ENCODE results near the gene MYL10.

MYL10 gene

GRCh38 chr7:101636822-101637623 lies 7.9 kb upstream of the MYL10 start:
- Histone ChIP-seq H3K4me3 (ENCODE audit: insufficient read length, low read depth) (no peak overlapping the region), H3K36me3 (ENCODE audit: insufficient read depth, insufficient read length, low read length) (no peaks in the 10 kb centered on the region), H3K4me1 (ENCODE audit: insufficient read depth, insufficient read length) (peaks cover 2% of the 10 kb centered on the region), H3K9ac (ENCODE audit: insufficient read length, low read depth) (no peak overlapping the region), H3K27me3 (ENCODE audit: insufficient read depth, insufficient read length) (no peaks in the 10 kb centered on the region), H3K9me3 (ENCODE audit: insufficient read depth, low read length) (peaks cover 5% of the 10 kb centered on the region; the same call in 1 of the 2 replicates)
- TF ChIP-seq ZNF274 (IDR thresholded peaks at IDR 0.05; ENCODE audit: low read depth, low read length) (no peak), SUZ12 (IDR thresholded peaks at IDR 0.05; ENCODE audit: extremely low read depth, insufficient read depth, insufficient read length) (no peak), YY1 (IDR thresholded peaks at IDR 0.05; ENCODE audit: insufficient read depth, insufficient read length) (no peak)
- DNase-seq (ENCODE audit: low read depth, low spot score), result no peak

GRCh38 chr7:101635484-101635883 lies 6.4 kb upstream of the MYL10 start:
- H3K9ac ChIP-seq (ENCODE audit: insufficient read length, low read depth), result no peak overlapping the region
- H3K9me3 ChIP-seq (ENCODE audit: insufficient read depth, low read length), result peaks cover 5% of the 10 kb centered on the region; the same call in 1 of the 2 replicates
- no peaks in the 10 kb centered on the region for H3K36me3 ChIP-seq (ENCODE audit: insufficient read depth, insufficient read length, low read length)
- H3K4me1 ChIP-seq (ENCODE audit: insufficient read depth, insufficient read length), result peaks cover 10% of the 10 kb centered on the region
- no peaks in the 10 kb centered on the region for H3K27me3 ChIP-seq (ENCODE audit: insufficient read depth, insufficient read length)
- no peak for DNase-seq (ENCODE audit: low read depth, low spot score)
- no peak for TF ChIP-seq ZNF274 (IDR thresholded peaks at IDR 0.05; ENCODE audit: low read depth, low read length)
- no peak for TF ChIP-seq YY1 (IDR thresholded peaks at IDR 0.05; ENCODE audit: insufficient read depth, insufficient read length)
- TF ChIP-seq SUZ12 (IDR thresholded peaks at IDR 0.05; ENCODE audit: extremely low read depth, insufficient read depth, insufficient read length), result no peak
- H3K4me3 ChIP-seq (ENCODE audit: insufficient read length, low read depth), result no peak overlapping the region

GRCh38 chr7:101634196-101634717 lies 5.2 kb upstream of the MYL10 start:
- Histone ChIP-seq H3K36me3 (ENCODE audit: insufficient read depth, insufficient read length, low read length) (no peaks in the 10 kb centered on the region), H3K9ac (ENCODE audit: insufficient read length, low read depth) (no peak overlapping the region), H3K27me3 (ENCODE audit: insufficient read depth, insufficient read length) (no peaks in the 10 kb centered on the region), H3K9me3 (ENCODE audit: insufficient read depth, low read length) (peaks cover 5% of the 10 kb centered on the region; the same call in 1 of the 2 replicates), H3K4me3 (ENCODE audit: insufficient read length, low read depth) (no peak overlapping the region), H3K4me1 (ENCODE audit: insufficient read depth, insufficient read length) (peaks cover 13% of the 10 kb centered on the region)
- peak; percentile 72 for DNase-seq (ENCODE audit: low read depth, low spot score)
- TF ChIP-seq ZNF274 (IDR thresholded peaks at IDR 0.05; ENCODE audit: low read depth, low read length) (no peak), SUZ12 (IDR thresholded peaks at IDR 0.05; ENCODE audit: extremely low read depth, insufficient read depth, insufficient read length) (no peak), YY1 (IDR thresholded peaks at IDR 0.05; ENCODE audit: insufficient read depth, insufficient read length) (no peak)

GRCh38 chr7:101633511-101633910 lies 4.4 kb upstream of the MYL10 start:
- H3K4me1 ChIP-seq (ENCODE audit: insufficient read depth, insufficient read length), result peaks cover 13% of the 10 kb centered on the region
- no peak overlapping the region for H3K4me3 ChIP-seq (ENCODE audit: insufficient read length, low read depth)
- H3K9me3 ChIP-seq (ENCODE audit: insufficient read depth, low read length), result peaks cover 5% of the 10 kb centered on the region; the same call in 1 of the 2 replicates
- TF ChIP-seq SUZ12 (IDR thresholded peaks at IDR 0.05; ENCODE audit: extremely low read depth, insufficient read depth, insufficient read length), result no peak
- TF ChIP-seq ZNF274 (IDR thresholded peaks at IDR 0.05; ENCODE audit: low read depth, low read length), result no peak
- no peak for TF ChIP-seq YY1 (IDR thresholded peaks at IDR 0.05; ENCODE audit: insufficient read depth, insufficient read length)
- H3K9ac ChIP-seq (ENCODE audit: insufficient read length, low read depth), result no peak overlapping the region
- no peaks in the 10 kb centered on the region for H3K27me3 ChIP-seq (ENCODE audit: insufficient read depth, insufficient read length)
- no peak for DNase-seq (ENCODE audit: low read depth, low spot score)
- H3K36me3 ChIP-seq (ENCODE audit: insufficient read depth, insufficient read length, low read length), result no peaks in the 10 kb centered on the region

- TF ChIP-seq ZNF274 (IDR thresholded peaks at IDR 0.05; ENCODE audit: low read depth, low read length), result no peak
- TF ChIP-seq SUZ12 (IDR thresholded peaks at IDR 0.05; ENCODE audit: extremely low read depth, insufficient read depth, insufficient read length), result no peak
- no peak for TF ChIP-seq YY1 (IDR thresholded peaks at IDR 0.05; ENCODE audit: insufficient read depth, insufficient read length)
- Histone ChIP-seq H3K4me3 (ENCODE audit: insufficient read length, low read depth) (no peak overlapping the region), H3K27me3 (ENCODE audit: insufficient read depth, insufficient read length) (no peaks in the 10 kb centered on the region), H3K36me3 (ENCODE audit: insufficient read depth, insufficient read length, low read length) (no peaks in the 10 kb centered on the region), H3K9ac (ENCODE audit: insufficient read length, low read depth) (no peak overlapping the region), H3K4me1 (ENCODE audit: insufficient read depth, insufficient read length) (peaks cover 13% of the 10 kb centered on the region), H3K9me3 (ENCODE audit: insufficient read depth, low read length) (peaks cover 5% of the 10 kb centered on the region; the same call in 1 of the 2 replicates)
- DNase-seq (ENCODE audit: low read depth, low spot score), result no peak
Measured at GRCh38 chr7:101632641-101633040, 3.5 kb upstream of the MYL10 start.

- H3K9me3 ChIP-seq (ENCODE audit: insufficient read depth, low read length), result peaks cover 5% of the 10 kb centered on the region; the same call in 1 of the 2 replicates
- H3K36me3 ChIP-seq (ENCODE audit: insufficient read depth, insufficient read length, low read length), result no peaks in the 10 kb centered on the region
- H3K9ac ChIP-seq (ENCODE audit: insufficient read length, low read depth), result peak overlapping the region; percentile 4
- TF ChIP-seq SUZ12 (IDR thresholded peaks at IDR 0.05; ENCODE audit: extremely low read depth, insufficient read depth, insufficient read length) (no peak), ZNF274 (IDR thresholded peaks at IDR 0.05; ENCODE audit: low read depth, low read length) (no peak), YY1 (IDR thresholded peaks at IDR 0.05; ENCODE audit: insufficient read depth, insufficient read length) (no peak)
- H3K4me3 ChIP-seq (ENCODE audit: insufficient read length, low read depth), result no peak overlapping the region
- H3K4me1 ChIP-seq (ENCODE audit: insufficient read depth, insufficient read length), result peaks cover 19% of the 10 kb centered on the region
- no peaks in the 10 kb centered on the region for H3K27me3 ChIP-seq (ENCODE audit: insufficient read depth, insufficient read length)
- no peak for DNase-seq (ENCODE audit: low read depth, low spot score)
Measured at GRCh38 chr7:101631224-101631714, 2.2 kb upstream of the MYL10 start.

GRCh38 chr7:101630591-101630990 lies 1.5 kb upstream of the MYL10 start:
- H3K27me3 ChIP-seq (ENCODE audit: insufficient read depth, insufficient read length), result no peaks in the 10 kb centered on the region
- no peaks in the 10 kb centered on the region for H3K36me3 ChIP-seq (ENCODE audit: insufficient read depth, insufficient read length, low read length)
- TF ChIP-seq SUZ12 (IDR thresholded peaks at IDR 0.05; ENCODE audit: extremely low read depth, insufficient read depth, insufficient read length) (no peak), YY1 (IDR thresholded peaks at IDR 0.05; ENCODE audit: insufficient read depth, insufficient read length) (no peak), ZNF274 (IDR thresholded peaks at IDR 0.05; ENCODE audit: low read depth, low read length) (no peak)
- peaks cover 5% of the 10 kb centered on the region; the same call in 1 of the 2 replicates for H3K9me3 ChIP-seq (ENCODE audit: insufficient read depth, low read length)
- no peak for DNase-seq (ENCODE audit: low read depth, low spot score)
- H3K4me3 ChIP-seq (ENCODE audit: insufficient read length, low read depth), result no peak overlapping the region
- no peak overlapping the region for H3K9ac ChIP-seq (ENCODE audit: insufficient read length, low read depth)
- H3K4me1 ChIP-seq (ENCODE audit: insufficient read depth, insufficient read length), result peaks cover 22% of the 10 kb centered on the region

All from NT2/D1 (cell line).